Right lobe of liver (tissue), 6 donors: ENCODE data around the gene THRA. TPM values are rescaled to one million over a fixed set of nuclear protein-coding genes. Genes with fewer than 3 reads are reported as not detected.

Experiments
- ATAC-seq, 4 donors: fragments of 200-7000 bp; cut with Tn5 transposase; one replicate each; pipeline ENCODE4 v1.9.1; 2020; ENCODE audit warnings: mild to moderate bottlenecking in 4 of 4, moderate library complexity in 4 of 4
- DNase-seq, 3 donors: peaks; one replicate each; pipeline ENCODE4 v3.0.0-alpha.2; 2020
- H3K27ac ChIP-seq, 3 donors: fragments of 200-600 bp; one replicate each; pipeline ENCODE4 v1.8.0; 2022
- H3K27me3 ChIP-seq, 2 donors: fragments of 200-600 bp; one replicate each; pipeline ENCODE4 v1.8.0; 2022
- H3K36me3 ChIP-seq, 4 donors: fragments of 200-600 bp; sonication (generic) in 1 of 4; one replicate each; pipeline versions ENCODE4 v1.5.1 to v1.8.0; 2017 to 2022; ENCODE audit warnings: control low read depth in 1 of 4
- H3K4me1 ChIP-seq, 4 donors: fragments of 200-600 bp; sonication (generic) in 1 of 4; one replicate each; pipeline versions ENCODE4 v1.5.1 to v1.8.0; 2017 to 2022; ENCODE audit warnings: control low read depth in 1 of 4
- H3K4me3 ChIP-seq, 3 donors: fragments of 200-600 bp; one replicate each; pipeline ENCODE4 v1.8.0; 2022
- H3K9me3 ChIP-seq, 4 donors: fragments of 200-600 bp; sonication (generic) in 1 of 4; one replicate each; pipeline versions ENCODE4 v1.5.1 to v1.8.0; 2017 to 2022; ENCODE audit warnings: control low read depth in 1 of 4
- CTCF ChIP-seq, 4 donors: fragments of 200-600 bp in 3 of 4; fragments of 450-650 bp in 1 of 4; IDR thresholded peaks; one replicate each; pipeline versions ENCODE4 v1.5.1 to v1.8.0; 2016 to 2022; ENCODE audit warnings: antibody characterized with exemption in 4 of 4, mild to moderate bottlenecking in 2 of 4
- POLR2A ChIP-seq: fragments of 450-650 bp; IDR thresholded peaks from one replicate; pipeline ENCODE4 v1.6.1; 2017; ENCODE audit warnings: antibody characterized with exemption, mild to moderate bottlenecking
- WGBS: methylation state at CpG from one replicate; pipeline ENCODE4 v1.1.6; 2018; ENCODE audit warnings: low coverage, low lambda C conversion rate; ENCODE audit not compliant: insufficient coverage; ENCODE audit errors: missing lambda C conversion rate; 5-methylcytosine and 5-hydroxymethylcytosine counted together
- intact Hi-C, 2 donors: fragments of 100-400 bp; cut with DNase I; formaldehyde crosslinking; loops; one replicate each; pipeline versions ENCODE4 v1.11.2 to v1.14.1; 2022
- total RNA-seq, 6 experiments: library from RNA; depleted of rRNA in 2 of 6; stranded (reverse); fragments of >200 nt in 2 of 6; fragmentation: NEBNext Ultra II Directional in 3 of 6; extraction: Animal tissue kit (Norgen Biotek cat#: 25700) in 3 of 6; gene quantifications; one replicate each; pipeline versions ENCODE4 v1.1.0 to v1.2.4, GENCODE V29; 2016 to 2023
- donor health status: DM: no; HTN: yes; CAD: no.
- donor health status: DM: no; HTN: no; CAD: no.
- donor health status: DM: no; HTN: no; CAD: no.
- donor health status: DM: no; HTN: yes; CAD: no.
- donor health status: DM: no; HTN: yes; CAD: no.

Gene THRA
- total RNA-seq, 6 experiments from 2014 or later: 3.7 to 9.4 (median 7.7) TPM

DNA sequence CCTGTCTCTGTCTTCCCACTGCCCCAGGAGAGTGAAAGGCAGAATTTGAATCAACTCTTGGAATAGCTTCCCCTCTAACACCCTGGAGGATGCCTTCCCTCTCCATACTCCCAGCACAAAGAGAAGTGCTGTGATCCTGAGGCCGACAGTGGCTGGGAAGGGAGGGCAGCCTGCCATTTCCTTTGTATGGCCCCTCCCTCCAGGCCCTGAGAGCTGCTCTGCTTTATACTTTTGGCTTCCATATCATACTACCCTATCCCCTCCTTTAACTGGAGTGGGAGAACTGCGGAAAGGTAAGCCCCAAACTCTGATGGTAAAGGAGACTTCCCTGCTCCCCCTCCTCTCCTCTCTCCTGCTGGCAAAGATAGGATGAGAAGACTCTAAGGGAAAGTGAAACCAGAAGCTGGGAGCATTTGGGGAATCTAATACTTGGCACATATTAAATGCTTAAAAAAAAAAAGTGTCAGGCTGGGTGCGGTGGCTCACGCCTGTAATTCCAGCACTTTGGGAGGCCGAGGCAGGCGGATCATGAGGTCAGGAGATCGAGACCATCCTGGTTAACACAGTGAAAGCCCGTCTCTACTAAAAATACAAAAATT lies 4.5 kb upstream of the THRA start:
- WGBS: 40% methylated on average over 8 of the region's 8 CpGs
- H3K9me3 ChIP-seq: no peaks in the 10 kb centered on the region
- H3K27me3 ChIP-seq: no peaks in the 10 kb centered on the region
- intact Hi-C loops: loop anchor here in 1 of 2 donors (10.0 kb wide), 1 partner anchor 117 kb away; the partner anchor contains the start of gene RAPGEFL1
- DNase-seq (no peak), ATAC-seq (peak in 1 of 4 donors; percentile 26)
- H3K4me1 ChIP-seq: peaks cover 0 to 15% (median 6%) of the 10 kb centered on the region in 4 donors
- H3K4me3 ChIP-seq: no peak overlapping the region
- peak overlapping the region in 2 of 3 donors; percentile 34 to 36 for H3K27ac ChIP-seq
- H3K36me3 ChIP-seq: no peaks in the 10 kb centered on the region
- no peak for TF ChIP-seq CTCF (IDR thresholded peaks at IDR 0.05)
- TF ChIP-seq POLR2A: no peak

GRCh38 chr17:40058865-40059264 lies 3.9 kb upstream of the THRA start:
- no peak for TF ChIP-seq POLR2A
- TF ChIP-seq CTCF (IDR thresholded peaks at IDR 0.05): no peak
- WGBS: 100% methylated on average over 1 of the region's 1 CpG
- intact Hi-C loops: loop anchor here in 1 of 2 donors (10.0 kb wide), 1 partner anchor 116 kb away; the partner anchor contains the start of gene RAPGEFL1
- Histone ChIP-seq H3K27ac (peak overlapping the region in 2 of 3 donors; percentile 34 to 36), H3K4me1 (peaks cover 0 to 10% (median 3%) of the 10 kb centered on the region in 4 donors), H3K9me3 (no peaks in the 10 kb centered on the region), H3K27me3 (no peaks in the 10 kb centered on the region), H3K36me3 (no peaks in the 10 kb centered on the region), H3K4me3 (no peak overlapping the region)
- no peak for ATAC-seq
- no peak for DNase-seq

DNA sequence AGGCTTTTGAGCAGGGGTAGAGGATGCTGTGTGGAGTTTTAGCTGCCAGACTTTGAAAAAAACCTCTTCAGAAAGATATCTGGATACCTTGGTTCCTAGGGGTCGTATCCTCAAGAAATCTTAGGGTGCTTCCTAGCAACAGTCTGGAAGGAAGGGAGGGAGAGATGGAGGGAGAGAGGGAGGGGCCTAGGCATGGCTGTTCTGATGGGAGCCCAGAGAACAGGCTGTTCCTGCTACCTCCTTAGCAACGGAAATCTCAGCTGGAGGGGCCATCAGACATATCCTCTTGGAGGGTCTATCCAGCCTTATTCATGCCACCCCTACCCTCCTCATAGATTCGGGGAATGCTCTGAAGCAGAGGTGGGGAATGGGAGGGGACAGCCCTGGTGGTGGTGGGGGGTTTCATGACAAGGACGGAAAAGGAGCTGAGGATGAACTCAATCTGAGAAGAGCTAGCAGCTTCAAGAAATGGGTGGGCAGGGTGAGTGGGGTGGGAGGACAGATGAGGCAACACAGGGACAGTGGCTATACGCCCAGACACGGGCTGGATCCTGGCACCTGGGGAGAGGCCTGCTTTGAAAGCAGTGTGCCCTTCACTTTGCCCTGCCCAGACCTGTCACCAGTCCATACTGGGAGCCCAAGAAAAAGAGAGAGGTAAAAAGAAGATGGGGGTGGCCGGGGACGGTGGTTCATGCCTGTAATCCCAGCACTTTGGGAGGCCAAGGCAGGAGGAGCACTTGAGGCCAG lies 2.9 kb upstream of the THRA start:
- no peak overlapping the region for H3K27ac ChIP-seq
- intact Hi-C loops: loop anchor here in 1 of 2 donors (10.0 kb wide), 1 partner anchor 115 kb away; the partner anchor contains the start of gene RAPGEFL1
- peaks cover 0 to 7% (median 3%) of the 10 kb centered on the region in 4 donors for H3K4me1 ChIP-seq
- H3K27me3 ChIP-seq: no peaks in the 10 kb centered on the region
- no peaks in the 10 kb centered on the region for H3K9me3 ChIP-seq
- 63% methylated on average over 7 of the region's 8 CpGs for WGBS
- ATAC-seq (no peak), DNase-seq (no peak)
- TF ChIP-seq CTCF (IDR thresholded peaks at IDR 0.05): no peak
- no peak for TF ChIP-seq POLR2A
- no peaks in the 10 kb centered on the region for H3K36me3 ChIP-seq
- H3K4me3 ChIP-seq: no peak overlapping the region

- intact Hi-C loops: no loop called here
- H3K4me1 ChIP-seq: peaks cover 0 to 6% (median 3%) of the 10 kb centered on the region in 4 donors
- no peak for ATAC-seq
- DNase-seq: no peak
- H3K27ac ChIP-seq: no peak overlapping the region
- H3K27me3 ChIP-seq: no peaks in the 10 kb centered on the region
- no peak overlapping the region for H3K4me3 ChIP-seq
- H3K36me3 ChIP-seq: no peaks in the 10 kb centered on the region
- WGBS: 82% methylated on average over 6 of the region's 11 CpGs
- H3K9me3 ChIP-seq: no peaks in the 10 kb centered on the region
- TF ChIP-seq POLR2A (no peak), CTCF (IDR thresholded peaks at IDR 0.05) (no peak)
Observed at GRCh38 chr17:40060887-40061608, 1.7 kb upstream of the THRA start.
